GM12872 (cell line): ENCODE measurements around the gene DCTN2.

ENCODE experiments used
- CTCF ChIP-seq: IDR thresholded peaks from 3 replicates; pipeline ENCODE4 v1.5.1; 2011; ENCODE audit warnings: low read depth, mild to moderate bottlenecking, low read length, moderate library complexity; ENCODE audit not compliant: insufficient read depth

Gene DCTN2

GRCh38 chr12:57546438-57547287, at the start of gene DCTN2:
Gene DCTN2, minus strand, starts transcription at chr12:57547192. Its CDS starts 129 bp downstream, at chr12:57547063.
- peak; percentile 42; the same call in 2 of the 3 replicates for TF ChIP-seq CTCF

GRCh38 chr12:57593187-57593586, 46.2 kb upstream of the DCTN2 start:
- TF ChIP-seq CTCF: no peak

- no peak for TF ChIP-seq CTCF
Observed at GRCh38 chr12:57592551-57593165, 45.7 kb upstream of the DCTN2 start.

- no peak for TF ChIP-seq CTCF
Observed at GRCh38 chr12:57591782-57592325, 44.9 kb upstream of the DCTN2 start.

GRCh38 chr12:57590864-57591781, 44.1 kb upstream of the DCTN2 start, which contains the start of gene PIP4K2C:
Gene PIP4K2C, plus strand, starts transcription at chr12:57591192. Its CDS starts 98 bp downstream, at chr12:57591290.
- no peak for TF ChIP-seq CTCF

- TF ChIP-seq CTCF: no peak
Observed at GRCh38 chr12:57590479-57590863, 43.5 kb upstream of the DCTN2 start.
